HEK293T (cell line): ENCODE measurements around the gene JOSD2.

Experiments
- ARNT ChIP-seq: fragments of 450-650 bp; IDR thresholded peaks from 2 replicates; pipeline ENCODE4 v1.6.1; 2017; ENCODE audit warnings: mild to moderate bottlenecking
- BHLHE40 ChIP-seq: fragments of 450-650 bp; IDR thresholded peaks from 2 replicates; pipeline ENCODE4 v1.6.1; 2016; ENCODE audit warnings: mild to moderate bottlenecking, moderate library complexity, borderline replicate concordance
- CTBP1 ChIP-seq: fragments of 450-650 bp; IDR thresholded peaks from 2 replicates; pipeline ENCODE4 v1.6.1; 2016; ENCODE audit warnings: borderline replicate concordance
- FOXA1 ChIP-seq: fragments of 450-650 bp; IDR thresholded peaks from 2 replicates; pipeline ENCODE4 v1.6.1; 2016; ENCODE audit warnings: mild to moderate bottlenecking
- FOXK2 ChIP-seq: fragments of 450-650 bp; IDR thresholded peaks from 2 replicates; pipeline ENCODE4 v1.6.1; 2016; ENCODE audit warnings: mild to moderate bottlenecking
- FOXM1 ChIP-seq: fragments of 450-650 bp; IDR thresholded peaks from 2 replicates; pipeline ENCODE4 v1.6.1; 2017; ENCODE audit warnings: mild to moderate bottlenecking, borderline replicate concordance
- HDGF ChIP-seq: fragments of 450-650 bp; IDR thresholded peaks from 2 replicates; pipeline ENCODE4 v1.6.1; 2017; ENCODE audit warnings: antibody characterized with exemption, borderline replicate concordance
- L3MBTL2 ChIP-seq: fragments of 450-650 bp; conservative IDR thresholded peaks from 2 replicates; pipeline ENCODE4 v1.6.1; 2016; ENCODE audit warnings: mild to moderate bottlenecking
- SP1 ChIP-seq: fragments of 450-650 bp; IDR thresholded peaks from 2 replicates; pipeline ENCODE4 v1.6.1; 2017
- SUZ12 ChIP-seq: fragments of 450-650 bp; IDR thresholded peaks from 2 replicates; pipeline ENCODE4 v1.6.1; 2016; ENCODE audit warnings: mild to moderate bottlenecking
- TARDBP ChIP-seq: fragments of 450-650 bp; IDR thresholded peaks from 2 replicates; pipeline ENCODE4 v1.6.1; 2016
- ZNF384 ChIP-seq: fragments of 450-650 bp; IDR thresholded peaks from 2 replicates; pipeline ENCODE4 v1.6.1; 2016
- TF ChIP-seq, protein P1 (sequence below): fragments of 450-650 bp; IDR thresholded peaks from 2 replicates; pipeline ENCODE4 v1.6.1; 2016

DNA sequence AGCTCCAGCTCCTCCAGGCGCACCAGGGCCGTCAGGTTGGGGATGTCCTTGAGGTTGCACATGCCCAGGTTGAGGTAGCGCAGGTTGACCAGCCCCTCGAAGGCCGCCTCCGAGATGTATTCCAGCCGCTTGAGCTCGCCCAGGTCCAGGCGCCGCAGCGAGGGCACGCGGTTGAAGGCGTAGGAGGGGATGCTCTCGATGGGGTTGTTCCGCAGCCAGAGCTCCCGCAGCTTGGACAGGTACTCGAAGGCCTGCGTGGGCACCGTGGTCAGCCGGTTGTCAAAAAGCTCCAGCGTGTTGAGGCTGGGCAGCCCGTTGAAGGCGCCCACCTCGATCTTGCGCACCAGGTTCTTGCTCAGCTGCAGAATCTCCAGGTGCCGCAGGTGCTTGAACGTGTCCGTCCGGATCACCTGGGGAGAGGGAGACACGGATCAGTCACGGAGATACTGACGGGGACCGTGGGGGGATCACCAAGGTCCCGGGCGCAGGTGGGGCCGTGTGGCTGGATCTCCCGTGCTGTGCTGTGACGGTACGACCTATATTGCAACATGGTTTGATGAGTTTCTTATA lies 8.1 kb upstream of the JOSD2 start:
- no peak for TF ChIP-seq CTBP1
- TF ChIP-seq FOXK2: no peak
- TF ChIP-seq FOXM1: no peak
- TF ChIP-seq SP1: no peak
- no peak for TF ChIP-seq BHLHE40
- no peak for TF ChIP-seq ZNF384
- no peak for TF ChIP-seq ARNT
- TF ChIP-seq FOXA1: no peak
- TF ChIP-seq TARDBP: no peak
- TF ChIP-seq, protein P1, sequence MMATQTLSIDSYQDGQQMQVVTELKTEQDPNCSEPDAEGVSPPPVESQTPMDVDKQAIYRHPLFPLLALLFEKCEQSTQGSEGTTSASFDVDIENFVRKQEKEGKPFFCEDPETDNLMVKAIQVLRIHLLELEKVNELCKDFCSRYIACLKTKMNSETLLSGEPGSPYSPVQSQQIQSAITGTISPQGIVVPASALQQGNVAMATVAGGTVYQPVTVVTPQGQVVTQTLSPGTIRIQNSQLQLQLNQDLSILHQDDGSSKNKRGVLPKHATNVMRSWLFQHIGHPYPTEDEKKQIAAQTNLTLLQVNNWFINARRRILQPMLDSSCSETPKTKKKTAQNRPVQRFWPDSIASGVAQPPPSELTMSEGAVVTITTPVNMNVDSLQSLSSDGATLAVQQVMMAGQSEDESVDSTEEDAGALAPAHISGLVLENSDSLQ: no peak
- no peak for TF ChIP-seq SUZ12
- TF ChIP-seq L3MBTL2: no peak
- TF ChIP-seq HDGF: no peak
